Spleen (tissue), 7 donors: ENCODE measurements around the gene GRIN3B.

ENCODE experiments used
- CTCF ChIP-seq, 11 experiments: fragments of 200-600 bp in 7 of 11; fragments of 450-650 bp in 4 of 11; sonication (generic) in 4 of 11; IDR thresholded peaks in 8 of 11; conservative IDR thresholded peaks in 3 of 11; 1 replicate in 7 of 11; 2 replicates in 4 of 11; pipeline versions ENCODE4 v1.4.0 to v1.8.0; 2016 to 2021; ENCODE audit warnings: antibody characterized with exemption in 11 of 11, inconsistent platforms in 4 of 11, mild to moderate bottlenecking in 1 of 11
- POLR2AphosphoS5 ChIP-seq, 3 donors: sonication (generic); formaldehyde crosslinking; IDR thresholded peaks; one replicate each; pipeline ENCODE4 v1.5.1; 2017; ENCODE audit warnings: antibody characterized with exemption in 3 of 3
- donor health status: DM: no; HTN: no; CAD: no; lungs with moderate emphysema.
- donor health status: DM: no; HTN: no; CAD: no.
- donor health status: DM: no; HTN: no; CAD: no.

GRCh38 chr19:960020-960419 lies 40.2 kb upstream of the GRIN3B start:
- TF ChIP-seq CTCF (IDR thresholded peaks at IDR 0.05 in 8 of 11, conservative IDR thresholded peaks at IDR 0.05 in 3 of 11) (no peak), POLR2AphosphoS5 (IDR thresholded peaks at IDR 0.05) (no peak)
